GM23338 (cell line): Measurements from ENCODE around the gene DENND4C.

Experiments
- POLR2AphosphoS5 ChIP-seq: IDR thresholded peaks from 2 replicates; pipeline ENCODE4 v1.6.1; 2016; ENCODE audit warnings: antibody characterized with exemption, low read depth
- TF ChIP-seq, protein P1 (sequence below), 2 experiments: fragments of 200-600 bp in 1 of 2; sonication (generic) in 1 of 2; conservative IDR thresholded peaks; 2 replicates each; pipeline versions ENCODE4 v1.5.1 to v1.6.1; 2016 to 2017; ENCODE audit warnings: antibody characterized with exemption in 2 of 2, low read depth in 2 of 2, mild to moderate bottlenecking in 2 of 2, moderate library complexity in 1 of 2
- TF ChIP-seq, protein P2 (sequence below): IDR thresholded peaks from one replicate; pipeline ENCODE4 v1.6.1; 2018; ENCODE audit warnings: antibody characterized with exemption; ENCODE audit not compliant: unreplicated experiment

DNA sequence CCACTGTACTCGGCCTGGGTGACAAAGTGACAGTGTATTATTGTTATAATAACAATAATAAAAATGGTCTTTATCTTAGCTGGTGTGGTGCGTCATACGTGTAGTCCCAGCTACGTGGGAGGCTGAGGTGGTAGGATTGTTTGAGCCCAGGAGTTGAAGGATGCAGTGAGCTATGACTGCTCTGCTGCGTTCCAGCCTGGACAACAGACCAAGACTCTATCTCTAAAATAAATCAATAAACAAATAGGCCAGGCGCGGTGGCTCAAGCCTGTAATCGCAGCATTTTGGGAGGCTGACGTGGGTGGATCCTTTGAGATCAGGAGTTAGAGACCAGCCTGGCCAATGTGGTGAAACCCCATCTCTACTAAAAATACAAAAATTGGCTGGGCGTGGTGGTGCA is 9.2 kb upstream of the DENND4C start:
- TF ChIP-seq, protein P1, sequence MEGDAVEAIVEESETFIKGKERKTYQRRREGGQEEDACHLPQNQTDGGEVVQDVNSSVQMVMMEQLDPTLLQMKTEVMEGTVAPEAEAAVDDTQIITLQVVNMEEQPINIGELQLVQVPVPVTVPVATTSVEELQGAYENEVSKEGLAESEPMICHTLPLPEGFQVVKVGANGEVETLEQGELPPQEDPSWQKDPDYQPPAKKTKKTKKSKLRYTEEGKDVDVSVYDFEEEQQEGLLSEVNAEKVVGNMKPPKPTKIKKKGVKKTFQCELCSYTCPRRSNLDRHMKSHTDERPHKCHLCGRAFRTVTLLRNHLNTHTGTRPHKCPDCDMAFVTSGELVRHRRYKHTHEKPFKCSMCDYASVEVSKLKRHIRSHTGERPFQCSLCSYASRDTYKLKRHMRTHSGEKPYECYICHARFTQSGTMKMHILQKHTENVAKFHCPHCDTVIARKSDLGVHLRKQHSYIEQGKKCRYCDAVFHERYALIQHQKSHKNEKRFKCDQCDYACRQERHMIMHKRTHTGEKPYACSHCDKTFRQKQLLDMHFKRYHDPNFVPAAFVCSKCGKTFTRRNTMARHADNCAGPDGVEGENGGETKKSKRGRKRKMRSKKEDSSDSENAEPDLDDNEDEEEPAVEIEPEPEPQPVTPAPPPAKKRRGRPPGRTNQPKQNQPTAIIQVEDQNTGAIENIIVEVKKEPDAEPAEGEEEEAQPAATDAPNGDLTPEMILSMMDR (conservative IDR thresholded peaks at IDR 0.05; ENCODE audit: low read depth in 2 of 2) = no peak
- TF ChIP-seq, protein P2, sequence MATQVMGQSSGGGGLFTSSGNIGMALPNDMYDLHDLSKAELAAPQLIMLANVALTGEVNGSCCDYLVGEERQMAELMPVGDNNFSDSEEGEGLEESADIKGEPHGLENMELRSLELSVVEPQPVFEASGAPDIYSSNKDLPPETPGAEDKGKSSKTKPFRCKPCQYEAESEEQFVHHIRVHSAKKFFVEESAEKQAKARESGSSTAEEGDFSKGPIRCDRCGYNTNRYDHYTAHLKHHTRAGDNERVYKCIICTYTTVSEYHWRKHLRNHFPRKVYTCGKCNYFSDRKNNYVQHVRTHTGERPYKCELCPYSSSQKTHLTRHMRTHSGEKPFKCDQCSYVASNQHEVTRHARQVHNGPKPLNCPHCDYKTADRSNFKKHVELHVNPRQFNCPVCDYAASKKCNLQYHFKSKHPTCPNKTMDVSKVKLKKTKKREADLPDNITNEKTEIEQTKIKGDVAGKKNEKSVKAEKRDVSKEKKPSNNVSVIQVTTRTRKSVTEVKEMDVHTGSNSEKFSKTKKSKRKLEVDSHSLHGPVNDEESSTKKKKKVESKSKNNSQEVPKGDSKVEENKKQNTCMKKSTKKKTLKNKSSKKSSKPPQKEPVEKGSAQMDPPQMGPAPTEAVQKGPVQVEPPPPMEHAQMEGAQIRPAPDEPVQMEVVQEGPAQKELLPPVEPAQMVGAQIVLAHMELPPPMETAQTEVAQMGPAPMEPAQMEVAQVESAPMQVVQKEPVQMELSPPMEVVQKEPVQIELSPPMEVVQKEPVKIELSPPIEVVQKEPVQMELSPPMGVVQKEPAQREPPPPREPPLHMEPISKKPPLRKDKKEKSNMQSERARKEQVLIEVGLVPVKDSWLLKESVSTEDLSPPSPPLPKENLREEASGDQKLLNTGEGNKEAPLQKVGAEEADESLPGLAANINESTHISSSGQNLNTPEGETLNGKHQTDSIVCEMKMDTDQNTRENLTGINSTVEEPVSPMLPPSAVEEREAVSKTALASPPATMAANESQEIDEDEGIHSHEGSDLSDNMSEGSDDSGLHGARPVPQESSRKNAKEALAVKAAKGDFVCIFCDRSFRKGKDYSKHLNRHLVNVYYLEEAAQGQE = no peak
- no peak for TF ChIP-seq POLR2AphosphoS5
